ENCODE data around the gene EEF2K.

DNA sequence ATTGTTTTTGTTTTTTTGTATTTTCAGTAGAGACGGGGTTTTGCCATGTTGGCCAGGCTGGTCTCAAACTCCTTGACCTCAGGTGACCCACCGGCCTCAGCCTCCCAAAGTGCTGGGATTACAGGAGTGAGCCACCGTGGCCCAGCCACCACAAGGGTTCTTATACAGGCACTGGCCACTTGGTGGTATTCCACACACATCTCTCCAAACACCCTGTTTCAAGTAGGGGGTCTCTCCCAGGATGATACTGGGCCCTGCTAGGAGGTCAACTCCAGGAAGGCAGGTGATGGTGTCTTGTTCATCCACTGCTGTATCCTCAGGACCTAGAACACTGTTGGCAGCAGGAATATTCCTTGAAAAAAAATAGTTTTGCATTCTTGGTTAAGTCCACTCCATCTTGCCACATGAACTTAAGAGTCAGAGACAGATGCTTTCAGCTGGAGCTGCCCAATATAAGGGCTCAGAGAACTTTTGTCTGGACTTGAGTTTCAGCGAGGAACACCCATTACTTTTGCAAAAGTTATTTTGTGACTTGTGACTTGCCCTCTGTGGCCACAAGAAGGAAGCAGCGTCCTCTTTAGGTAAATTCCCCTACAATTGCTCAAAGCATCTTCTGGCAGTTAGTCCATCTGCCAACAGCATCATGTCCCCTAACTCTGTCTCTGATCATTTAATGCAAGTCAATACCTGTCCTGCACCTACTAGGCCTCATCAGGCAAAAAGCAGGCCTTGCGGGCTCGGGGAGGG, 7.4 kb upstream of the EEF2K start:
- TF ChIP-seq, protein P1, sequence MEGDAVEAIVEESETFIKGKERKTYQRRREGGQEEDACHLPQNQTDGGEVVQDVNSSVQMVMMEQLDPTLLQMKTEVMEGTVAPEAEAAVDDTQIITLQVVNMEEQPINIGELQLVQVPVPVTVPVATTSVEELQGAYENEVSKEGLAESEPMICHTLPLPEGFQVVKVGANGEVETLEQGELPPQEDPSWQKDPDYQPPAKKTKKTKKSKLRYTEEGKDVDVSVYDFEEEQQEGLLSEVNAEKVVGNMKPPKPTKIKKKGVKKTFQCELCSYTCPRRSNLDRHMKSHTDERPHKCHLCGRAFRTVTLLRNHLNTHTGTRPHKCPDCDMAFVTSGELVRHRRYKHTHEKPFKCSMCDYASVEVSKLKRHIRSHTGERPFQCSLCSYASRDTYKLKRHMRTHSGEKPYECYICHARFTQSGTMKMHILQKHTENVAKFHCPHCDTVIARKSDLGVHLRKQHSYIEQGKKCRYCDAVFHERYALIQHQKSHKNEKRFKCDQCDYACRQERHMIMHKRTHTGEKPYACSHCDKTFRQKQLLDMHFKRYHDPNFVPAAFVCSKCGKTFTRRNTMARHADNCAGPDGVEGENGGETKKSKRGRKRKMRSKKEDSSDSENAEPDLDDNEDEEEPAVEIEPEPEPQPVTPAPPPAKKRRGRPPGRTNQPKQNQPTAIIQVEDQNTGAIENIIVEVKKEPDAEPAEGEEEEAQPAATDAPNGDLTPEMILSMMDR (IDR thresholded peaks at IDR 0.05; ENCODE audit: low read depth, low read length, poor library complexity, severe bottlenecking) = peak; percentile 8
- no peak for TF ChIP-seq EZH2phosphoT487 (IDR thresholded peaks at IDR 0.05; ENCODE audit: borderline replicate concordance, low read length)

All from DOHH2 (cell line).